GM10847 (cell line): Measurements from ENCODE around the gene RNF217.

Experiments
- POLR2A ChIP-seq: IDR thresholded peaks from 2 replicates; pipeline ENCODE4 v1.6.1; 2011; ENCODE audit not compliant: insufficient read length; ENCODE audit errors: extremely low read depth

RNF217 gene

DNA sequence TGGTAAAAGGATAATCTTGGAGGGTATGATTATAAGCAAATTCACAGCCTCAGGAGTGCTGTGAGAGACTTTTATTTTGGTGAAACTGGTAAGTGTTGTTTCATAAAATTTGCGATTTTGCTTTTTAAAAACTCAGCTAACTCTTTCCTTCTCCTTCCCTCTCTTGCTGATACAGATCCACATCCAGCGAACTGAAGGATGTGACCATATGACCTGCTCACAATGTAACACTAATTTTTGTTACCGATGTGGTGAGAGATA is 114.2 kb downstream of the RNF217 start:
- TF ChIP-seq POLR2A: no peak

- no peak for TF ChIP-seq POLR2A
These were observed 115.2 kb downstream of the RNF217 start for GRCh38 chr6:125077453-125077852.

GRCh38 chr6:125078602-125079321 is 116.5 kb downstream of the RNF217 start:
- TF ChIP-seq POLR2A: no peak

DNA sequence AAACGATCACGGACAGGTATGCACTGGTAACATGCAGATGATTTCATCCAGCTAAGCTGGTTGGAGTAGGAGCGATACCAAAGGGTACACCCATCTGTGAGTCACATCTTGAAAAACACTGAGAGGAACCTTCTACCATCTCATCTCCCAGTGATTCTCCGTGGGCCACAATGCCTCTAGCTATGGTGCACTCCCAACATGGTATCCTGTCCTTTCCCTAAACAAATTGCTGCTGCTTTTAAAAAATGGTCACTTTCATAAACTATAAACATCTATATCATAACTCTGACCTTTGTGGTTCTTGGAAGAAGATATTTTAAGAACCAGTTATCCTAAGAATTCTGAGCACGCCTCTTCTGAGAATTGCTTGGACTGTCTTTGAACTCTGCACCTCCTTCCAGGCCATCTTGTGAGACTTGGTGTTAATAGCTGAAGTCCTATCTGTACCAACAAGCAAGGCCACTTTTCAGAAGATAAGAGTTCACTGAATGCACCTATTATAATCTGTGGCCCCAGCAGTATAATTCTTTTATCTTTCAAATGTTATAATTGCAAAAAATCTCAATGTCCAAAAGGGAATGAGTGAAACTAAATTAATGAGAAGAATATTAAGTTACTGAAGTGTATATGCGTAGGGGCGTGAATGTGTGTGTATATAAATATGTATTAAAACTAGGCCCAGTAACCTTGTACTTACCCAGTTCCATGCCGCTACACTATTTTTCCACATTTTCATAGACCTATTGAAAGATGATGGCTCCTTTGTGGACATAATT is 120.9 kb downstream of the RNF217 start:
- no peak for TF ChIP-seq POLR2A

DNA sequence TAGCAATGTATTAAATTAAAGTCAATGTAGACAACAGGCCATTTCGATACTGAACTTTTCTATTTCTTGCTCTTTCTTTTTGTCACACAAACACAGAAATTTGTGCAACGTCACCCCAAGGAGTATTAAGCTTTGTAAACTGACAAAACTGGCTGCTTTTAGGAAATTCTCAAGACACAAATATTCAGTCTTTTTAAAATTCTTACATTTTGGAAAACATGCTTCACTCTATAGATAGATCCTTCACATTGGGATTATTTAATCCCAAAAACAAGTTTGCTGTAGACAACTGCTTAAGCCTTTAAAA is 121.4 kb downstream of the RNF217 start:
- no peak for TF ChIP-seq POLR2A

GRCh38 chr6:125086716-125087115 is 124.5 kb downstream of the RNF217 start:
- TF ChIP-seq POLR2A: no peak

GRCh38 chr6:125088963-125089362 is 126.7 kb downstream of the RNF217 start:
- TF ChIP-seq POLR2A: no peak

- TF ChIP-seq POLR2A: no peak
These were observed 132.3 kb downstream of the RNF217 start for GRCh38 chr6:125094563-125094962.

DNA sequence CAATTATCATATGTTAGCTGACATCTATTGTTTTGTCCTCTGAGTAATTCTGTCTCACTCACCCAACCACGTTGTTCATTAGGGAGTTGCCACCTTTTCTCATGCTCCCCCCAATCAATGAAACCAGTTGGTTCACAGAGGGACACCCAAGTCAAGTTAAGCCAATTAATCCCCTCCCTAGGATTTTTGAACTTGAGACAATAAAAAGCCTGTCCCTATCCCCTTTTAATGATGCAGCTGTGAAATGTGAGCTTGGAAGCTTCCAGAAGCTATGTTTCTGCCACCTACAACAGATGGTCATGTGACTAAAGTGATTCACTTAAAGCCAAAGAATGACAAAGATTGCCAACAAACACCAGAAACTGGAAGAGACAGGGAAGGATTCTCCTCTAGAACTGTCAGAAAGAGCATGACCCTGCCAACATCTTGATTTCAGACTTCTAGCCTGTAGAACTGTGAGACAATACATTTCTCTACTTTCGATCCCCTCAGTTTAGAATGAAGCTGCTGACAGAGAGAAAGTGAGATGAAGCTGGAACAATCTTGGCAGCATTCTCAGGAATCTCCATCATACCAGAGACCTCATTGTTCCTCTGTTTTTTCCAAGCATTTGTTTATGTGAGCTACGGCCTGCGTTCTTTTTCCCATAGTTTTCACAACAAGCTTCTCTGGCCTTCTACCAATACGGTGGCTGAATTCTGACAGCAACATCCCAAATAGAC is 133.5 kb downstream of the RNF217 start:
- no peak for TF ChIP-seq POLR2A

DNA sequence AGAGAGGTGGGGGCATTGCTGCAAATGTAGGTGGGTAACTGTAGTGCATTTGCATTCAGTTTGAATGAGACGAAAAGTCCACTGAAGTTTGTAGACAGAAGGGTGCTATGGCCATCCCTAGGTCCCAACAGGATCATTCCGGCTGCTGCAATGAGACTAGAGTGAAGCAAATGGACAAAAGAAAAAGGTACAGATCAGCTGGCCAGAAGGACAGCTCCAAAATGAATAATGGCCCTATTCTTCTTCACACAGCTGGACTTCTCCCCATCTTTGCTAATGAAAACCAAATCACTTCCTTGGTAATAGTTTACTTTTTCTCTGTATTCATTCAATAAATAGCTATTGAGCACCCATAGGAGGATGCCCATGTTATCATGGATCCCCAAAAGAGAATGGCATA is 134.9 kb downstream of the RNF217 start:
- no peak for TF ChIP-seq POLR2A

DNA sequence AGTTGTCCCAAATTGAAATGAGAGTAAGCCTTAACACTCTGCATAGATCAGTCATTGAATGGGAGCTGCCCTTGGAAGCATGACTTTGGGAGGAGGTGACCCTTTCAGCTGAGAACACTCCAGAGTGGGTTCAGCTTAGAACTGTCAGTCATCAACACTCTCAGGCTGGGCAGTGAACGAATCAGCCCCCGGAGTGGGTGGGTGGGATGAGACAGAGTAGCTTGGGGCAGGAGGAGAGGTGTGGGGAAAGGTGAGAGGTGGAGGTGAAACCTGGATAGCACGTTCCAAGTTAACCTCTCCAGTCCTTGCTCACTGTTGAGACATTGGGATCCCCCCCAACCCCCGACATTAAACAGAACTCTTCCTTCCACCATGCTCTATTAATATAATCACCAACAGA is 136.0 kb downstream of the RNF217 start:
- no peak for TF ChIP-seq POLR2A

DNA sequence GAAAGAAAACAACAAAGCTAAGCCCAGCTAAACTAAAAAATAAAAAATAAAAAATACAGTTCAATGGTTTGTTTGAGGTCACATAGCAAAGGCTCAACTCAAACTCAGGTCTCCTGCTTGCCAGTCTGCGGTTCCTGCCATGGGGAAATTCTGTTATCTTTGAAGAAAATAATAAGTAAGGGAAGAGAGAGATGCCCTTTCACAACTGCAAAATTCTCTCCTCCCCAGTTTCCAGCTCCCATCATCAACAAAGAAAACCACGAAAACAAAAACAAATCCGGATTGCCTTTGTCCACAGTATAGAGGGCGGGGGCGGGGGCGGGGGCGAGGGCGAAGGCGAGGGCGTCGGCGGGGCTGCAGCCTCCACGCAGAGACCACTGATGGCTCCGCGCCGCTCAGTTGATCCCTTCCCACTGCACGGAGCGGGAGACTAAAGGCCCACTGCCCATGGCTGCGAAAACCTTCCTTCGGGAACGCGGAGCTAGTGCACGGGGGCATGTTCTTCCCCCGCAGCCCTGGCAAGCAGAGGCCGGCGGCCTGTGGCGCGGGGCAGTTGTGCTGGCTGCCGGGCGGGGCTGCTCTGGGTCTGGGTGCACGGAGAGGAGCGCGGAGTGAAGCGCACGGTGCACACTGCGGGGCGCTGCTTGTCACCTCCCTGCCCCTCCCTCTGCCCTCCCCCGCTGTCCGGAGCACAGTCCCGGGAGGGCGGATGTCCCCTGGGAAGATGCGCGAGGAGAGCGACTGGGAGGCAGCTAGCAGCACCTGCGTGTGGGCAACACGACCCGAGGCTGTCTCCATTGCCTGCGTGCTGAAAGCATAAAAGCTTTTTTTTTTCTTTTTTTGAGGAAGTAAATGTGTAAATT is 137.2 kb downstream of the RNF217 start:
- no peak for TF ChIP-seq POLR2A

GRCh38 chr6:125100074-125100652 is 137.9 kb downstream of the RNF217 start:
- TF ChIP-seq POLR2A: no peak

DNA sequence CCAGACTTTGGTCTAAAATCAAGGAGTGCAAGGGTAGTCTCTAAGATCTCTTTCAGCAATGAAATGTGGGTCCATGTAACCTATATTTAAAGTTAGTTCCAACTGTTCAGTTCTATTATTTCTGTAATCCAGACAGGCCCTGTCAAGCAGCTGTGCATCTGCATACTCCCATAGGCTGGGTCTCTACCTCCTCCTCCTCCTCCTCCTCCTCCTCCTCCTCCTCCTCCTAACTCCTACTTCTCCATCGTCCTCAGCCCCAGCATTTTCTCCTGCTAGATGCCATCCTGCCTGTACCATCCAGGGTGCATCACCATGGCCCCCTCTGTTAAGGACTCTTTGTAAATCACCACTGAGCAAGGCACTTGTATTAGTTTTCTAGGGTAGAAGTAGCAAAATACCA is 138.9 kb downstream of the RNF217 start:
- TF ChIP-seq POLR2A: no peak

- no peak for TF ChIP-seq POLR2A
These were observed 139.4 kb downstream of the RNF217 start for GRCh38 chr6:125101631-125102030.
